ENCODE results near the gene TEDC2. TPM values are rescaled to one million over a fixed set of nuclear protein-coding genes. Genes with fewer than 3 reads are reported as not detected.

The TEDC2 gene
- total and polyA plus RNA-seq, 10 of the 15 experiments (the other 5 are each of a cell fraction or from before 2014, with no cell fraction given) = 0.23 to 47.9 (median 19.1) TPM

DNA sequence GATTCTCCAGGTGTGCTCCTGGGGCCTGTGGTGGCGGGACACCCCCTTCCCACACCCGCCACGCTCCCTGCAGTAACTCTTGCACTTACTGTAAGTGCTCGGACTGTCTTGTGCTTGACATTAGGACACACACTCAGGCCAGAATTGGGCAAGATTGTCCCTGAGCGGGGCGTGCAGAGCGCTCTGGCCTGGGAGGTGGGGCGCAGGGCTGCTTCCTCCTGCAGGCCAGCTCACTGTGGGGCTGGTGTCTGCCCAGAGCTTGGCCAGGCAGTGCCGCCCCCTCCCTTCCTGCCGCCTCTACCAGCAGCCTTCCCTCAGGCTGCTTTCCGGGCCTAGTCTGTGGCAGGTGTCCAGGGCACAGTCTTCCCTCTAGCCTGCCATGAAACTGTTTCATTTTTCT, 47.8 kb downstream of the TEDC2 start:
- no peak for DNase-seq (ENCODE audit: low read depth, low spot score)
- 0 out of 2 replicates have a peak overlapping the region, but pooled peaks have one; percentile 9 for H3K4me3 ChIP-seq

DNA sequence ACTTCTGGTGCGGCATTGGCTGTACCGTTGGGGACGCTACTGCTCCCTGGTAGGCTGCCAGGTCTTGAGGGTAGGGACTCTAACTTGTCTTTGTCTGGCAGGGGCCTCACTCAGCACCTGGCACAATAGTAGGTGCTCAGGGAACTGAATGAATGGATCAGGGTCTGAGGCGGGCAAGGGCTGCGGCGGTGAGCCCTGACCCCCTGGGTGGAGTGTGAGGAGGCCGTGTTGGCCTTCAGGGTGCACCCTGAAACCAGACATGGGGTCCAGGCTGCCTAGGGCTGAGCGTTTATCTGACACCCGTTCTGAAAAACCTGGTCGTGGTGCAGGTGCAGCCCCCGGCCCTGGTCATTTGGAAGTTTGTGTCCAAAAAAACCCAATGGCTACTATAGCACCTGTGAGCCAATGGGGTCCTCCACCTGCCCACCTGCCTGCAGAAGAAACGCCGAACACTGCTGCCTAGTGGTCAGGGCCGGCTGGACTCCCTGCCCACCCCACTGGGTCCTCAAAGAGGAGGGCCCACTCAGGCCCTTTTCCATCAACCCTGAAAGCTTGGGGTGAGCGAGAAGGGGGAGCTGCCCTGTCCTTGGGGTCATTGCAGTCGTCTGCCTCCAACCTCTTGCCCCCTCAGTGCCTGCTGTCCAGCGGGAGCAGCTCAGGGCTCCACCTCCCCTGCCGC, 49.0 kb downstream of the TEDC2 start:
- Histone ChIP-seq H3K9ac (ENCODE audit: control insufficient read depth, insufficient read depth, low read length) (no peak overlapping the region), H4K20me1 (ENCODE audit: control insufficient read depth, insufficient read depth) (no peaks in the 10 kb centered on the region), H3K27me3 (replicated peaks in 1 of 2; ENCODE audit: control insufficient read depth in 2 of 2, insufficient read depth in 2 of 2, low read length in 1 of 2) (no peaks in the 10 kb centered on the region), H3K9me3 (replicated peaks; ENCODE audit: control insufficient read depth, insufficient read depth, low read length) (no peaks in the 10 kb centered on the region), H3K27ac (ENCODE audit: control insufficient read depth, insufficient read depth) (no peak overlapping the region), H3K4me3 (no peak overlapping the region), H2AFZ (ENCODE audit: control insufficient read depth, low read depth, low read length) (no peak overlapping the region), H3K4me2 (ENCODE audit: control insufficient read depth, insufficient read depth) (no peak overlapping the region), H3K4me1 (ENCODE audit: control insufficient read depth, insufficient read depth, low read length) (peaks cover 38% of the 10 kb centered on the region), H3K36me3 (ENCODE audit: control insufficient read depth in 2 of 2, insufficient read depth in 2 of 2, low read length in 1 of 2) (no peaks in the 10 kb centered on the region; a peak in 1 of 4 replicates), H3K79me2 (ENCODE audit: control insufficient read depth, insufficient read depth, low read length) (peaks cover under 1% of the 10 kb centered on the region)
- ChIA-PET RAD21 (ENCODE audit: unreplicated experiment) (interaction anchor here (1.2 to 2.3 kb wide), 2 partner anchors 8 to 78 kb away, joined by 3 to 11 read pairs; no protein-coding TSS in a partner anchor), SMC1A (ENCODE audit: uncharacterized antibody, unreplicated experiment) (interaction anchor here (0.8 to 1.4 kb wide), 2 partner anchors 21 to 39 kb away, joined by 3 read pairs; no protein-coding TSS in a partner anchor), POLR2A (interaction anchor here (1.1 to 2.5 kb wide), 4 partner anchors 11 to 79 kb away, joined by 3 to 8 read pairs (median 4); partner anchors contain the start of genes AMDHD2 and TBC1D24), CTCF (interaction anchor here (0.6 to 2.5 kb wide), 5 partner anchors 36 to 359 kb away, joined by 3 to 7 read pairs (median 4); no protein-coding TSS in a partner anchor)
- no peak for DNase-seq (ENCODE audit: low read depth, low spot score)
- ATAC-seq = no peak
- FAIRE-seq = no peak
- BruUV-seq (replicated peaks) = no TSS peak
- intact Hi-C loops (cut with micrococcal nuclease; ENCODE audit: unreplicated experiment) = loop anchor here (5.0 to 10.0 kb wide), 2 partner anchors 42 to 244 kb away; partner anchors contain the start of gene RNPS1
- in situ Hi-C loops (cut with MboI) = loop anchor here (5.0 kb wide), 1 partner anchor 77 kb away; no protein-coding TSS in a partner anchor
- 82% methylated on average over 18 of the region's 18 CpGs for WGBS (ENCODE audit: insufficient coverage, insufficient replicate concordance, low lambda C conversion rate, missing lambda C conversion rate)
- TF ChIP-seq RCOR1 (conservative IDR thresholded peaks at IDR 0.05; ENCODE audit: low read depth, low read length) (no peak), SMC3 (IDR thresholded peaks at IDR 0.05; ENCODE audit: borderline replicate concordance, low read length) (no peak), PML (IDR thresholded peaks at IDR 0.05; ENCODE audit: low read length) (no peak), NR2C2 (IDR thresholded peaks at IDR 0.05; ENCODE audit: borderline replicate concordance, control insufficient read depth, insufficient read length, low read depth) (no peak), ZNF384 (IDR thresholded peaks at IDR 0.05; ENCODE audit: borderline replicate concordance, low read depth, low read length) (no peak), HDAC2 (IDR thresholded peaks at IDR 0.05) (no peak), IKZF1 (conservative IDR thresholded peaks at IDR 0.05) (no peak)
- TF ChIP-seq, protein P1, sequence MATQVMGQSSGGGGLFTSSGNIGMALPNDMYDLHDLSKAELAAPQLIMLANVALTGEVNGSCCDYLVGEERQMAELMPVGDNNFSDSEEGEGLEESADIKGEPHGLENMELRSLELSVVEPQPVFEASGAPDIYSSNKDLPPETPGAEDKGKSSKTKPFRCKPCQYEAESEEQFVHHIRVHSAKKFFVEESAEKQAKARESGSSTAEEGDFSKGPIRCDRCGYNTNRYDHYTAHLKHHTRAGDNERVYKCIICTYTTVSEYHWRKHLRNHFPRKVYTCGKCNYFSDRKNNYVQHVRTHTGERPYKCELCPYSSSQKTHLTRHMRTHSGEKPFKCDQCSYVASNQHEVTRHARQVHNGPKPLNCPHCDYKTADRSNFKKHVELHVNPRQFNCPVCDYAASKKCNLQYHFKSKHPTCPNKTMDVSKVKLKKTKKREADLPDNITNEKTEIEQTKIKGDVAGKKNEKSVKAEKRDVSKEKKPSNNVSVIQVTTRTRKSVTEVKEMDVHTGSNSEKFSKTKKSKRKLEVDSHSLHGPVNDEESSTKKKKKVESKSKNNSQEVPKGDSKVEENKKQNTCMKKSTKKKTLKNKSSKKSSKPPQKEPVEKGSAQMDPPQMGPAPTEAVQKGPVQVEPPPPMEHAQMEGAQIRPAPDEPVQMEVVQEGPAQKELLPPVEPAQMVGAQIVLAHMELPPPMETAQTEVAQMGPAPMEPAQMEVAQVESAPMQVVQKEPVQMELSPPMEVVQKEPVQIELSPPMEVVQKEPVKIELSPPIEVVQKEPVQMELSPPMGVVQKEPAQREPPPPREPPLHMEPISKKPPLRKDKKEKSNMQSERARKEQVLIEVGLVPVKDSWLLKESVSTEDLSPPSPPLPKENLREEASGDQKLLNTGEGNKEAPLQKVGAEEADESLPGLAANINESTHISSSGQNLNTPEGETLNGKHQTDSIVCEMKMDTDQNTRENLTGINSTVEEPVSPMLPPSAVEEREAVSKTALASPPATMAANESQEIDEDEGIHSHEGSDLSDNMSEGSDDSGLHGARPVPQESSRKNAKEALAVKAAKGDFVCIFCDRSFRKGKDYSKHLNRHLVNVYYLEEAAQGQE (IDR thresholded peaks at IDR 0.05; ENCODE audit: low read depth, low read length) = no peak

More for the DNA sequence above, 47.8 kb downstream of the TEDC2 start:
- Histone ChIP-seq H3K9ac (ENCODE audit: control insufficient read depth, insufficient read depth, low read length) (peak overlapping the region; percentile 36), H4K20me1 (ENCODE audit: control insufficient read depth, insufficient read depth) (no peaks in the 10 kb centered on the region), H3K4me2 (ENCODE audit: control insufficient read depth, insufficient read depth) (peak overlapping the region; percentile 86), H3K27me3 (replicated peaks in 1 of 2; ENCODE audit: control insufficient read depth in 2 of 2, insufficient read depth in 2 of 2, low read length in 1 of 2) (no peaks in the 10 kb centered on the region), H2AFZ (ENCODE audit: control insufficient read depth, low read depth, low read length) (peak overlapping the region; percentile 76), H3K36me3 (ENCODE audit: control insufficient read depth in 2 of 2, insufficient read depth in 2 of 2, low read length in 1 of 2) (no peaks in the 10 kb centered on the region; a peak in 1 of 4 replicates), H3K4me1 (ENCODE audit: control insufficient read depth, insufficient read depth, low read length) (peaks cover 33% of the 10 kb centered on the region), H3K27ac (ENCODE audit: control insufficient read depth, insufficient read depth) (peak overlapping the region; percentile 83), H3K79me2 (ENCODE audit: control insufficient read depth, insufficient read depth, low read length) (no peaks in the 10 kb centered on the region), H3K9me3 (replicated peaks; ENCODE audit: control insufficient read depth, insufficient read depth, low read length) (no peaks in the 10 kb centered on the region)
- RAD21 ChIA-PET (ENCODE audit: unreplicated experiment) = interaction anchor here (0.7 to 1.2 kb wide), 2 partner anchors 25 to 460 kb away, joined by 3 to 6 read pairs; partner anchors contain the start of genes NTHL1 and TSC2
- no TSS peak for BruUV-seq (replicated peaks)
- intact Hi-C loops (cut with micrococcal nuclease; ENCODE audit: unreplicated experiment) (loop anchor here (5.0 to 10.0 kb wide), 2 partner anchors 40 to 243 kb away; partner anchors contain the start of gene RNPS1), in situ Hi-C loops (cut with MboI) (loop anchor here (5.0 kb wide), 1 partner anchor 75 kb away; no protein-coding TSS in a partner anchor)
- TF ChIP-seq DPF2 (IDR thresholded peaks at IDR 0.05) (0 out of 2 replicates have a peak, but pooled peaks have one; percentile 4), TARDBP (IDR thresholded peaks at IDR 0.05; ENCODE audit: borderline replicate concordance) (no peak)
- CTCF ChIA-PET = interaction anchor here (0.8 to 1.2 kb wide), 3 partner anchors 8 to 313 kb away, joined by 3 to 5 read pairs (median 4); partner anchors contain the start of gene CCNF
- whole genome bisulfite sequencing (ENCODE audit: insufficient coverage, insufficient replicate concordance, low lambda C conversion rate, missing lambda C conversion rate) = 92% methylated on average over 9 of the region's 11 CpGs
- ATAC-seq (peak; percentile 60), FAIRE-seq (peak; percentile 31)
- POLR2A ChIA-PET = interaction anchor here (1.1 to 2.5 kb wide), 4 partner anchors 8 to 77 kb away, joined by 4 to 8 read pairs (median 4); partner anchors contain the start of gene TBC1D24
- SMC1A ChIA-PET (ENCODE audit: uncharacterized antibody, unreplicated experiment) = no interaction called here

Measured in GM12878 (cell line).